HepG2 (cell line): Measurements from ENCODE around the gene TTLL6. TPM values are rescaled to one million over a fixed set of nuclear protein-coding genes. Genes with fewer than 3 reads are reported as not detected.
A peak's percentile ranks its signal among the peaks of the same experiment; 100 is the strongest.

Experiments used
- AKAP8 ChIP-seq: sonication (generic); formaldehyde crosslinking; IDR thresholded peaks from 2 replicates; pipeline ENCODE4 v1.5.1; 2020; ENCODE audit warnings: mild to moderate bottlenecking, missing genetic modification reagents
- BCLAF1 ChIP-seq: fragments of 450-650 bp; IDR thresholded peaks from 2 replicates; pipeline ENCODE4 v1.6.1; 2017; ENCODE audit warnings: mild to moderate bottlenecking
- CBX5 ChIP-seq: sonication (generic); formaldehyde crosslinking; IDR thresholded peaks from 2 replicates; pipeline ENCODE4 v1.4.0; 2020; ENCODE audit warnings: missing genetic modification reagents, borderline replicate concordance
- EHMT2 ChIP-seq: fragments of 200-600 bp; sonication (generic); IDR thresholded peaks from 2 replicates; pipeline ENCODE4 v1.7.0; 2017; ENCODE audit warnings: antibody characterized with exemption, low read depth, low read length, borderline replicate concordance
- FOXO1 ChIP-seq: sonication (generic); formaldehyde crosslinking; IDR thresholded peaks from 2 replicates; pipeline ENCODE4 v1.4.0; 2020; ENCODE audit warnings: missing genetic modification reagents
- GPN1 ChIP-seq: sonication (generic); formaldehyde crosslinking; IDR thresholded peaks from 2 replicates; pipeline ENCODE4 v1.5.1; 2020; ENCODE audit warnings: missing genetic modification reagents, borderline replicate concordance
- IRF9 ChIP-seq: sonication (generic); formaldehyde crosslinking; IDR thresholded peaks from 2 replicates; pipeline ENCODE4 v1.8.0; 2022; ENCODE audit warnings: missing genetic modification reagents, mild to moderate bottlenecking, borderline replicate concordance
- MTA3 ChIP-seq: sonication (generic); formaldehyde crosslinking; IDR thresholded peaks from 2 replicates; pipeline ENCODE4 v1.4.0; 2020; ENCODE audit warnings: missing genetic modification reagents
- PRDM10 ChIP-seq: sonication (generic); formaldehyde crosslinking; IDR thresholded peaks from 2 replicates; pipeline ENCODE4 v1.4.0; 2020; ENCODE audit warnings: low read depth, missing genetic modification reagents
- RARA ChIP-seq: IDR thresholded peaks from 2 replicates; pipeline ENCODE4 v1.6.1; 2016; ENCODE audit warnings: missing genetic modification reagents, missing compliant biosample characterization
- SOX6 ChIP-seq, 2 experiments: fragments of 450-650 bp in 1 of 2; sonication (generic) in 1 of 2; formaldehyde crosslinking in 1 of 2; IDR thresholded peaks; 2 replicates each; pipeline versions ENCODE4 v1.4.0 to v1.6.1; 2017 to 2020; ENCODE audit warnings: antibody characterized with exemption in 1 of 2, mild to moderate bottlenecking in 1 of 2, missing genetic modification reagents in 1 of 2
- SRY ChIP-seq: sonication (generic); formaldehyde crosslinking; IDR thresholded peaks from 2 replicates; pipeline ENCODE4 v1.8.0; 2022; ENCODE audit warnings: mild to moderate bottlenecking, missing genetic modification reagents
- TOE1 ChIP-seq: sonication (generic); formaldehyde crosslinking; IDR thresholded peaks from 2 replicates; pipeline ENCODE4 v1.4.0; 2020; ENCODE audit warnings: mild to moderate bottlenecking, missing genetic modification reagents
- ZBTB14 ChIP-seq: sonication (generic); formaldehyde crosslinking; IDR thresholded peaks from 2 replicates; pipeline ENCODE4 v1.4.0; 2020; ENCODE audit warnings: missing genetic modification reagents
- ZNF337 ChIP-seq: sonication (generic); formaldehyde crosslinking; IDR thresholded peaks from 2 replicates; pipeline ENCODE4 v1.5.1; 2020; ENCODE audit warnings: missing genetic modification reagents, low read depth, mild to moderate bottlenecking, borderline replicate concordance
- ZNF468 ChIP-seq: sonication (generic); formaldehyde crosslinking; IDR thresholded peaks from 2 replicates; pipeline ENCODE4 v1.8.0; 2022; ENCODE audit warnings: mild to moderate bottlenecking, moderate library complexity, missing genetic modification reagents
- ZNF605 ChIP-seq: sonication (generic); formaldehyde crosslinking; IDR thresholded peaks from 2 replicates; pipeline ENCODE4 v1.8.0; 2022; ENCODE audit warnings: mild to moderate bottlenecking, missing genetic modification reagents
- ZNF747 ChIP-seq: sonication (generic); formaldehyde crosslinking; IDR thresholded peaks from 2 replicates; pipeline ENCODE4 v1.8.1; 2023; ENCODE audit warnings: missing genetic modification reagents, mild to moderate bottlenecking, borderline replicate concordance
- ZNF782 ChIP-seq: sonication (generic); formaldehyde crosslinking; IDR thresholded peaks from 2 replicates; pipeline ENCODE4 v1.4.0; 2020; ENCODE audit warnings: missing genetic modification reagents, mild to moderate bottlenecking, borderline replicate concordance
- polyA plus RNA-seq, 8 experiments: library from polyadenylated mRNA; depleted of rRNA in 3 of 8; stranded (reverse) in 7 of 8; unstranded in 1 of 8; fragments of >200 nt; fragmentation: Illumina TruSeq in 4 of 8; extraction: Trizol in 4 of 8; gene quantifications; 2 replicates each; pipeline versions ENCODE4 v1.2.1 to v1.2.3, GENCODE V29; 2011 to 2016; ENCODE audit warnings: low read depth in 4 of 8, missing spikeins in 1 of 8, mixed read lengths in 1 of 8; ENCODE audit not compliant: insufficient read depth in 1 of 8
- total RNA-seq, 5 experiments: library from RNA; depleted of rRNA; stranded (reverse); fragments of >200 nt; fragmentation: Illumina TruSeq; extraction: Trizol; gene quantifications; 2 replicates each; pipeline ENCODE4 v1.2.3, GENCODE V29; 2016; ENCODE audit warnings: low read depth in 1 of 5

TTLL6 gene
- total and polyA plus RNA-seq, 2 of the 13 experiments (the other 11 are each of a cell fraction or from before 2014, with no cell fraction given): 0.04 to 0.08 TPM

DNA sequence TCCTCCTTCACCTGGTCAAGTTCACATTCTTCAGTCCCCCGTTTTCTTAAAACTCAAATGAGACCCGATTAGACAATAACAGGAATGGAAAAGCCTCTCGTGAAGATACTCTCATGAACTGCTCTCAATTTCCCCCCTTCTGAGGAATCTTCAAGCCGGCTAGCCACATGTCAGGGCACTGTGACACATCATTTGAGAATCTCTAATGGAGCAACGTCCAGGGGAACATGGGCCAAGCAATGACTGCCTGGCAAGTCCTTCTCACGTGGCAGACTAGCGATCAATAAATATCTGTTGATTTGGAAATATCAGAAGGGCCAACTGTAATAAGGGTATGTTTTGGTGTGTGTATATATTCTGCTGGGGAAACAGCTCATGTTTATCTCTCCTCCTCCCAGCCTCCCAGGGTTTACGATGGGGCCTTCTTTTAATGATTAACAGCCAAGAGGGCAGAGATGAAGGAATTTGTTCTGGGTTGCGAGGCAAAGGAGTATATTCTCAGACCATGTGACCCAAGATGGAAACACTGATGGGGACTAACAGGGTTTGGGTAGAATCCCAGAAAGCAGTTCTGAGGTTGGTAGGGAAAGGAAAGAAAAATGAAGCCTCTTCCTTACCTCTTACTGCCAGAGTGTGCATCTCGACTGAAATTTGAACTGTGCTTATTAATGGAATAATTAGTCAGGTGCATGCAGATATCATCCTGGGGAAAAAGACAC lies 21.4 kb downstream of the TTLL6 start (continued):
- peak; percentile 46; the same call in 1 of the 2 replicates for TF ChIP-seq EHMT2
- no peak for TF ChIP-seq MTA3 (CRISPR knock-in tag)
- no peak for TF ChIP-seq SOX6 (IDR thresholded peaks at IDR 0.05)
- peak; percentile 88 for TF ChIP-seq SOX6 (CRISPR knock-in tag; IDR thresholded peaks at IDR 0.05)
- peak; percentile 80; the same call in 1 of the 2 replicates for TF ChIP-seq CBX5 (CRISPR knock-in tag)
- TF ChIP-seq AKAP8 (CRISPR knock-in tag): no peak
- TF ChIP-seq GPN1: no peak
- 0 out of 2 replicates have a peak, but pooled peaks have one; percentile 49 for TF ChIP-seq ZNF605 (CRISPR knock-in tag)
- TF ChIP-seq ZNF747 (CRISPR knock-in tag): no peak
- no peak for TF ChIP-seq BCLAF1
- TF ChIP-seq ZNF468 (CRISPR knock-in tag): no peak
- no peak; the same call in 1 of the 2 replicates for TF ChIP-seq SRY (CRISPR knock-in tag)
- no peak for TF ChIP-seq TOE1 (CRISPR knock-in tag)
- TF ChIP-seq IRF9 (CRISPR knock-in tag): no peak
- TF ChIP-seq ZNF337 (CRISPR knock-in tag): peak; percentile 49; the same call in 1 of the 2 replicates
- no peak for TF ChIP-seq ZBTB14 (CRISPR knock-in tag)
- peak; percentile 73 for TF ChIP-seq FOXO1 (CRISPR knock-in tag)
- TF ChIP-seq RARA (CRISPR knock-in tag): peak; percentile 77
- peak; percentile 79 for TF ChIP-seq PRDM10
- TF ChIP-seq ZNF782 (CRISPR knock-in tag): peak; percentile 37; the same call in 1 of the 2 replicates
